AG09319 (cell line): Measurements from ENCODE around the gene PCCA.
"Not testable (repeated sequence)": the region's sequence is repeated elsewhere in the genome, so short reads cannot be mapped to it uniquely, and the experiment has no call there.

ENCODE experiments used
- DNase-seq: peaks from one replicate; pipeline ENCODE4 v3.0.0-alpha.2; 2010; ENCODE audit warnings: low read depth; ENCODE audit errors: extremely low read depth
- TF ChIP-seq, protein P1 (sequence below): IDR thresholded peaks from 2 replicates; pipeline ENCODE4 v1.5.1; 2011; ENCODE audit warnings: low read depth, mild to moderate bottlenecking, inconsistent platforms, low read length, moderate library complexity

PCCA gene

DNA sequence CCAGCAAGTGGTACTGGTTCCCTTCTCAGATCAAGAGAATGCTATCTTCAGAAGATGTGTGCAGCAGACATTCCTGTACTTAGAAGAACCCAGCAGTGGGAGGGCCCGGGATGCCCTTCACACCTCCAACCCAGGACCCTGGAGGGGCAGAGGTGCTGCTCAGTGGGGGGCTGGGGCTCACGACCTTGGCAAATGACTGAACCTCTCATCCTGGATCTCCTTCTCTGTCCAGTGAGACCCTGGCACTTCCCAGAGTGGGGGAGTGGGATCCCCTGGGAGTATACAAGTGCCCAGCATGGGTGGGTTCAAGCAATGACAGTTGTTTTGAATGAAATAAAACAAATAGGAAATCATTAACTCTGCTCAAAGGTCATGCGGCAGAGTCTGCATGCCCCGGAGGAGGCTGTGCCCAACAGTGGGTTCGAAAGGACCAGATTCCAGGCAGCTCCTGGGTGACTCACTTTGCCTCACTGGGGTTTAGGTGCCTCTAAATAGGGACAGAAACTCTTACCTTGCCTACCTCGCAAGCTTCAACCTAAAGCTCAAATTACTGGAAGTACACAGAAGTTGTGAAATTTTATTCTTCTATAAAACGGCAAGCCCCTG, 472.8 kb downstream of the PCCA start:
- DNase-seq: no peak
- TF ChIP-seq, protein P1, sequence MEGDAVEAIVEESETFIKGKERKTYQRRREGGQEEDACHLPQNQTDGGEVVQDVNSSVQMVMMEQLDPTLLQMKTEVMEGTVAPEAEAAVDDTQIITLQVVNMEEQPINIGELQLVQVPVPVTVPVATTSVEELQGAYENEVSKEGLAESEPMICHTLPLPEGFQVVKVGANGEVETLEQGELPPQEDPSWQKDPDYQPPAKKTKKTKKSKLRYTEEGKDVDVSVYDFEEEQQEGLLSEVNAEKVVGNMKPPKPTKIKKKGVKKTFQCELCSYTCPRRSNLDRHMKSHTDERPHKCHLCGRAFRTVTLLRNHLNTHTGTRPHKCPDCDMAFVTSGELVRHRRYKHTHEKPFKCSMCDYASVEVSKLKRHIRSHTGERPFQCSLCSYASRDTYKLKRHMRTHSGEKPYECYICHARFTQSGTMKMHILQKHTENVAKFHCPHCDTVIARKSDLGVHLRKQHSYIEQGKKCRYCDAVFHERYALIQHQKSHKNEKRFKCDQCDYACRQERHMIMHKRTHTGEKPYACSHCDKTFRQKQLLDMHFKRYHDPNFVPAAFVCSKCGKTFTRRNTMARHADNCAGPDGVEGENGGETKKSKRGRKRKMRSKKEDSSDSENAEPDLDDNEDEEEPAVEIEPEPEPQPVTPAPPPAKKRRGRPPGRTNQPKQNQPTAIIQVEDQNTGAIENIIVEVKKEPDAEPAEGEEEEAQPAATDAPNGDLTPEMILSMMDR: no peak

DNA sequence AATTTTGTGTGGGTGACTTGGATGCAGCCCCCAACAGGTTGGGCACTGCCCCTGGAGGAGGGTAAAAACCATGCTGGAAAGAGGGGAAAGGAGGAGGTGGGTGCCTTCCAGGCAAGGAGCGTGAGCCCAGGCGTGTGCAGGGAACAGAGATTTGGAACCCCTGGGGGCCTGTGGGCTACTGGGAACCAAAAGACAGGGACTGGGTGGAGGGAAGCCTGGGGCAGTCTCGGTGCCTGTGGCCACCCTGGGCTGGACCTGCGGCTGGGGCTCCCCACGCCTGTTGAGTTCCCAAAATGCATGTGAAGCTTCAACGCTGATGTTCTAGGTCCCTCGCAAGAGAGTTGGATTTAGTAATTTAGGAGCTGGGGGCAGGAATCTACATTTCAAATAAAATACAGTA, 474.9 kb downstream of the PCCA start:
- TF ChIP-seq, protein P1: no peak
- DNase-seq: no peak

DNA sequence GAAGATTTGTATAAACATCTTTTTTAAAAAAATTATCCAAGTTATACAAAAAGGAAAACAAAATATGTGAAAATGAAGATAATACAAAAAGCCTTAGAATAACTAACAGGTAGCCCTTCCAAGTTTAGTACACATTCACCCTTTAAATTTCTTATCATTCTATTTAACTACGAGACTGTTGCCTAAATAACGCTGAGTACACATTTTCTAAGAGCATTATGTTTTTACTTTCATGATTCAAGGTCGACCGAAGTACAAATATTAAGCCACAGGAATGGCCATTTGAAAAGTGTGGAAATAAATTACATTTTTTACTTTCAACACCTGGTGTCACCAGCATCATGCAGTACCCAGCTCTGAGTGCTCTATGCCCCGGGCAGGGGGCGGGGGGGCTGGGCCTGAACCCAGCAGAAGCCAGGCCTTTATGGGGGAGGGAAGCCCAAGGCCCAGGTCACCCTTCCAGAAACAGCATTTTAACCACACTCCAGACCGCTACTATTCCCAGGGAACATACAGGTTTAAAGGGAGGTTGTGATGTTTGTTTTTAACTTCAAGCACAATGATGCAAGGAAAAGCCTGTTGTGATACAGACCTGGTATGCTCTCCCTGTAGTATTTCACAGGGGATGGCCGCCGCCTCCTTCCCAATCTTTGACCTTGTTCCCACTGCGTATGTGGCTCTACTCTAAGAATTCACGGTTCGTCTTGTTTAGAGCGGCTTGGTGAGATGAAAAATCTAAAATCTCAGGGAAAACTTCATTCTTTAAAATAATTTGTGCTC, 475.7 kb downstream of the PCCA start:
- TF ChIP-seq, protein P1: no peak
- DNase-seq: no peak

DNA sequence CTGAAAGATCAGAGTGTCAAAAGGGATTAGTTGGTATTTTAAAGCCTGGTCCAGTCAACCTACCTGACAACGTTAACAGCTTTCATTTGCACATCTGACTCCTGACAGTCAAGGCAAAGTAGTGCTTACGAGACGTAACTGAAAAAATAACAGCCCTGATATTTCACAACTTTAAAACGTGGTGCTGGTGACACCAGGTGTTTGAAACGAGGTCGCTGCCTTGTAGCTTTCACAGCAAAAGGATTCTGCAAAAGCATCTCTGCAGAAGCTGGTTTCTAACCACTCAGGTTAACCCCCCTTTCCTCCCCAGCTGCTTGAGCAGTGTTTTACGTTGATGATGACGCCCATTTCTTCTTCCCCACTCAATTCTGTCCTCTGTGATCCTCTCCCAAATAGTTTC, 476.4 kb downstream of the PCCA start:
- DNase-seq: no peak

DNA sequence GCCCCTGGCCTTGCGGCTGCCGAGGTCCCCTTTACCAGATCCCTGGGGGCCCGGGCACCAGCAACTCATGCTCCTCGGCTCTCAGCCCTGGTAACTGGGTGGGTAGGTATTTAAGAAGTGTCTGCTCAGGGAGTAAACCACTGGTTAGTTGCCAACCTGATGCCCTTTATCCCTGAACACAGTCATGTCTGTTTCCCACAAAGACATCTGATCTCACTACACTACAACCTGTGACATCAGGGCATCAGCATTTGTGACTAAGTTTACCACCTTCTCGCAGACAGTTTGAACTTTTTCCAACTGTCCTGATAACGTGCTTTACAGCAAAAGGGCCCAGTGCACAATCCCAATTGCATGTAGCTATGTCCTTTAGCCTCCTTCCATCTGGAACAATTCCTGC, 477.6 kb downstream of the PCCA start:
- no peak for DNase-seq
- TF ChIP-seq, protein P1: no peak

More for the DNA sequence above, 476.4 kb downstream of the PCCA start:
- TF ChIP-seq, protein P1: no peak

DNA sequence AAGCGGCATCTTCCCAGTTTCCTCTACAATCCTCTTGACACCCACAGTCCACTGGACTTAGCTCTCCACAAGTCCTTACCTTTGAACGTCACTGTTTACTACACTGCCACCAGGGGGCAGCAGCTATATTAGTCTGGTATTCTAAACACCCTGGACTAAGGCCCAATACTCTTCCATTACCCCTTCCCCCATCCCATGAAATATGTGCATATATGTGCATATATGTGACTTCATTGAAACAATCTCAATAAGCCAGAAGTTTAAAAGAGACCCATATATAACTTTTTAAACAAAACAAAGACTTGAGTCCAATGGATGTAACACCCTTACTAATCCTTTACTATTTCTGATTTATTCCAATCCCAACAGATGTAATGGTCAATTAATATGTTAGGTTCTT, 484.2 kb downstream of the PCCA start:
- peak; percentile 44 for DNase-seq
- TF ChIP-seq, protein P1: peak; percentile 72

DNA sequence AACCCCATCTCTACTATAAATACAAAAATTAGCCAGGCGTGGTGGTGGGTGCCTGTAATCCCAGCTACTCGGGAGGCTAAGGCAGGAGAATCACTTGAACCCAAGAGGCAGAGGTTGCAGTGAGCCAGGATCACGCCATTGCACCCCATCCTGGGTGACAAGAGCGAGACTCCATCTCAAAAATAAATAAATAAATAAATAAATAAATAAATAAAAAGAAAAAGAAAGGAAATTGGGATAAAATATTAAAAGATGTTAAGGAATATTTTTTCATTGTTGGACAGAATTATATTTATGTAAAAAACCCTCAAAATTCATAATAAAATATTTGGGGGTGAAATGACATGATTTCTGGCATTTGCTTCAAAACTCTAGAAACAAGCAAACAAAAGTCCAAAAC, 488.3 kb downstream of the PCCA start:
- not testable (repeated sequence) for DNase-seq
